HEK293T (cell line): Measurements from ENCODE around the gene SLC15A3.

Experiments used
- CTCF ChIA-PET: fragments of 350-600 bp; formaldehyde crosslinking; extraction: SDS; loops from one replicate; lab custom pipeline; 2021; ENCODE audit warnings: antibody characterized with exemption, inconsistent platforms; lab: Yijun Ruan, JAX
- POLR2A ChIA-PET: fragments of 350-600 bp; formaldehyde crosslinking; extraction: SDS; loops from one replicate; lab custom pipeline; 2020; ENCODE audit warnings: antibody characterized with exemption, inconsistent platforms; lab: Yijun Ruan, JAX
- DNase-seq: peaks from one replicate; pipeline ENCODE4 v3.0.0; 2012; ENCODE audit warnings: mixed read lengths; ENCODE audit errors: extremely low spot score
- ARNT ChIP-seq: fragments of 450-650 bp; IDR thresholded peaks from 2 replicates; pipeline ENCODE4 v1.6.1; 2017; ENCODE audit warnings: mild to moderate bottlenecking
- BHLHE40 ChIP-seq: fragments of 450-650 bp; IDR thresholded peaks from 2 replicates; pipeline ENCODE4 v1.6.1; 2016; ENCODE audit warnings: mild to moderate bottlenecking, moderate library complexity, borderline replicate concordance
- CTBP1 ChIP-seq: fragments of 450-650 bp; IDR thresholded peaks from 2 replicates; pipeline ENCODE4 v1.6.1; 2016; ENCODE audit warnings: borderline replicate concordance
- ELF4 ChIP-seq: fragments of 450-650 bp; IDR thresholded peaks from 2 replicates; pipeline ENCODE4 v1.6.1; 2017; ENCODE audit warnings: antibody characterized with exemption
- FOXA1 ChIP-seq: fragments of 450-650 bp; IDR thresholded peaks from 2 replicates; pipeline ENCODE4 v1.6.1; 2016; ENCODE audit warnings: mild to moderate bottlenecking
- FOXK2 ChIP-seq: fragments of 450-650 bp; IDR thresholded peaks from 2 replicates; pipeline ENCODE4 v1.6.1; 2016; ENCODE audit warnings: mild to moderate bottlenecking
- FOXM1 ChIP-seq: fragments of 450-650 bp; IDR thresholded peaks from 2 replicates; pipeline ENCODE4 v1.6.1; 2017; ENCODE audit warnings: mild to moderate bottlenecking, borderline replicate concordance
- HDGF ChIP-seq: fragments of 450-650 bp; IDR thresholded peaks from 2 replicates; pipeline ENCODE4 v1.6.1; 2017; ENCODE audit warnings: antibody characterized with exemption, borderline replicate concordance
- L3MBTL2 ChIP-seq: fragments of 450-650 bp; conservative IDR thresholded peaks from 2 replicates; pipeline ENCODE4 v1.6.1; 2016; ENCODE audit warnings: mild to moderate bottlenecking
- LEF1 ChIP-seq: fragments of 450-650 bp; IDR thresholded peaks from 2 replicates; pipeline ENCODE4 v1.6.1; 2017; ENCODE audit warnings: mild to moderate bottlenecking, borderline replicate concordance
- NFRKB ChIP-seq: fragments of 450-650 bp; IDR thresholded peaks from 2 replicates; pipeline ENCODE4 v1.6.1; 2016; ENCODE audit warnings: mild to moderate bottlenecking, moderate library complexity
- SP1 ChIP-seq: fragments of 450-650 bp; IDR thresholded peaks from 2 replicates; pipeline ENCODE4 v1.6.1; 2017
- SUZ12 ChIP-seq: fragments of 450-650 bp; IDR thresholded peaks from 2 replicates; pipeline ENCODE4 v1.6.1; 2016; ENCODE audit warnings: mild to moderate bottlenecking
- TARDBP ChIP-seq: fragments of 450-650 bp; IDR thresholded peaks from 2 replicates; pipeline ENCODE4 v1.6.1; 2016
- ZNF384 ChIP-seq: fragments of 450-650 bp; IDR thresholded peaks from 2 replicates; pipeline ENCODE4 v1.6.1; 2016
- TF ChIP-seq, protein P1 (sequence below): fragments of 450-650 bp; IDR thresholded peaks from 2 replicates; pipeline ENCODE4 v1.6.1; 2016

SLC15A3 gene

GRCh38 chr11:60947700-60948099 is 4.3 kb downstream of the SLC15A3 start:
- ChIA-PET CTCF (no interaction called here), POLR2A (no interaction called here)
- TF ChIP-seq FOXK2 = no peak
- TF ChIP-seq SUZ12 = no peak
- no peak for TF ChIP-seq LEF1
- TF ChIP-seq BHLHE40 = no peak
- no peak for DNase-seq

DNA sequence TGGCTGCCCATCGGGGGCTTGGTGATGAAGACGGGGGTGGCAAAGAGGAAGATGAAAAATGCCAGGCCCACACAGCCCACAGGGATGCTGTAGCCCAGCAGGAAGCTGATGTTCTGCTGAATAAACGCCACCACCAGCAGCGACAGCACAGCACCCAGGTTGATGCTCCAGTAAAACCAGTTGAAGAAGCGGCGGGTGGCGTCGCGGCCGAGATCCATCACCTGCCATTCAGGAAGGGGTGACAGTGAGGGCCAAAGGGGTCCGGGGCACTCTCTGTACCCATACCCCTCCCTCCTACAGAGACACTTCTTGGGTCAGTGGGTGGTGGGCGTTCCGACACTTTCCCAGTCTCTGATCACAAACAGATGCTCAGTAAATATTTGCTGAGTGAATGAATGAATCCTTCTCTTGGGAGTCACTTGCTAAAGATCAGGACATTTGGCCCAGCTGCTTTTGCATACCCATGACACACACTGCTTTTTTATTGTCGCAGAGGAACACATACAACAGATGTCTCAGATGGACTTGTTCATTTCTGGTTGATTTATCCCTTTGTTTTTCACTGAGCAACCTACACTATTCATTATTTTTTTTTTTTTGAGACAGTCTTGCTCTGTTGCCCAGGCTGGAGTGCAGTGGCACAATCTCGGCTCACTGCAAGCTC is 5.2 kb downstream of the SLC15A3 start:
- TF ChIP-seq LEF1 = no peak
- no peak for TF ChIP-seq ELF4
- TF ChIP-seq, protein P1, sequence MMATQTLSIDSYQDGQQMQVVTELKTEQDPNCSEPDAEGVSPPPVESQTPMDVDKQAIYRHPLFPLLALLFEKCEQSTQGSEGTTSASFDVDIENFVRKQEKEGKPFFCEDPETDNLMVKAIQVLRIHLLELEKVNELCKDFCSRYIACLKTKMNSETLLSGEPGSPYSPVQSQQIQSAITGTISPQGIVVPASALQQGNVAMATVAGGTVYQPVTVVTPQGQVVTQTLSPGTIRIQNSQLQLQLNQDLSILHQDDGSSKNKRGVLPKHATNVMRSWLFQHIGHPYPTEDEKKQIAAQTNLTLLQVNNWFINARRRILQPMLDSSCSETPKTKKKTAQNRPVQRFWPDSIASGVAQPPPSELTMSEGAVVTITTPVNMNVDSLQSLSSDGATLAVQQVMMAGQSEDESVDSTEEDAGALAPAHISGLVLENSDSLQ = no peak
- no peak for TF ChIP-seq TARDBP
- no peak for TF ChIP-seq BHLHE40
- no peak for TF ChIP-seq SUZ12
- no peak for TF ChIP-seq SP1
- no peak for TF ChIP-seq ARNT
- TF ChIP-seq FOXM1 = no peak
- no peak for TF ChIP-seq L3MBTL2
- TF ChIP-seq NFRKB = no peak
- no peak for TF ChIP-seq HDGF
- TF ChIP-seq ZNF384 = no peak
- TF ChIP-seq CTBP1 = no peak
- TF ChIP-seq FOXK2 = no peak
- no peak for TF ChIP-seq FOXA1
- DNase-seq = no peak
- ChIA-PET CTCF (no interaction called here), POLR2A (no interaction called here)

GRCh38 chr11:60945295-60945667 is 6.7 kb downstream of the SLC15A3 start:
- ChIA-PET POLR2A (no interaction called here), CTCF (interaction anchor here (0.5 kb wide), 1 partner anchor 97 kb away, joined by 3 read pairs; no protein-coding TSS in a partner anchor)
- TF ChIP-seq ARNT (no peak), BHLHE40 (no peak), ELF4 (no peak), SUZ12 (no peak), FOXK2 (no peak), NFRKB (no peak), L3MBTL2 (no peak), ZNF384 (no peak), LEF1 (no peak), HDGF (no peak), FOXA1 (no peak), TARDBP (no peak), CTBP1 (no peak), FOXM1 (no peak), SP1 (no peak)
- TF ChIP-seq, protein P1 = no peak
- DNase-seq = no peak

DNA sequence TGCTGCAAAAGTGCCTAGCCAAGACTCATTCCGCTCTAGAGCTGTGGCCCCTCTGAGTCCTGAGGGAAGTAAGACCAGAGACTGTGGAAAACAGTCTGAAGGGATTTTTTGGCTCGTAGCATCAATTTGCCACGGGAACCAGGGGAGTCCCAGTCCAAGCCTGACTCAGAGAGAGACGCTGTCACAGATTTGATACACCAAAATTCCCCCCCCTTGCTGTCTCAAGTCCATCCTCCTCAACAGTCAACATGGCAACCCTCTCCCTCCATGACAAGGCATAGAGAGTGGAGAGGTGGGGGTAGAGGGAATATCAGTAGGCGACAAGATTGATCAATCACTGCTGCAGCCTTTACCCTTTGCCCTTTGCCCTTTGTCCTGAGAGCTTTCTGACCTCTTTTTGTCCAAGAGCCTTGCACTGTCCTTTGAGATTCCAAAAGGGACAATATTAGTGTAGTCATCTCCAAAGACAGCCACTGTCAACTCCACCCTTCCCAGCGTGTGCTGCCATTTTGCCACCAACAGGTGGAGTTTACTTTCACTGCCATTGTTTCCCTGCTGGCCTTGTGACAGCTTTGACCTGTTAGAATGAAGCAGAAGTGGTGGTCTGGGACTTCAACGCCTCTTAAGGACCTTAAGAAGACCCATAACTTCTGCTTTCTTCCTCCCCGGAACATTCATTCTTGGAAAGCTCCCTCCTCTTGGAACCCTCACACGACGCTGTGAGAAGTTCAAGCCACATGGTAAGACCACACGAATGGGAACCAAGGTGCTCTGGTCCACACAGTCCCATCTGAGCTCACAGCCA is 7.3 kb downstream of the SLC15A3 start:
- ChIA-PET POLR2A (interaction anchor here (0.8 kb wide), 1 partner anchor 31 kb away, joined by 3 read pairs; the partner anchor contains the start of gene TMEM109), CTCF (no interaction called here)
- TF ChIP-seq FOXK2 (no peak), NFRKB (no peak), ZNF384 (no peak), TARDBP (no peak), LEF1 (no peak), ARNT (no peak), FOXA1 (no peak), FOXM1 (no peak)
- DNase-seq = peak; percentile 25

- no peak for TF ChIP-seq L3MBTL2
- POLR2A ChIA-PET = interaction anchor here (1.6 kb wide), 1 partner anchor 38 kb away, joined by 3 read pairs; no protein-coding TSS in a partner anchor
- no peak for DNase-seq
- CTCF ChIA-PET = no interaction called here
These were observed 8.9 kb downstream of the SLC15A3 start for GRCh38 chr11:60942970-60943565.

DNA sequence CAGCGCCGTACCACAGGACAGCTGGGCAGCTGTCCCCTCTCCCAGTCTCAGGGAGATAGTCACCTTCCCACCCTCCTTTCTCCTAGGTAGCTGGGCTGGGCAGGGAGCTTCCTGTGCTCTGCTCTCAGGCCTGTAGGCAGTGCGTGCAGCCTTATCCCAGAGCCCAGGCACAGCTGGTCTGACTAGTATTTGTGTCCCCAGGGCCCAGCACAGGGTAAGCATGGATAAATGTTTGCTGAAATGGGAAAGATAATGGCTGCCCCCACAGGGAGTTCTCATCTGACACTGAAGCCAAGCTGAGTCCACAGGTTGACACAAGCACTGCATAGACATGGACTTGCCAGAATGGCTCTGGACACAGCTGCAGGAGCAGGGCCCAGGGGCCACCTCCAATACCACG is 9.8 kb downstream of the SLC15A3 start:
- POLR2A ChIA-PET = interaction anchor here (1.6 kb wide), 1 partner anchor 37 kb away, joined by 3 read pairs; no protein-coding TSS in a partner anchor
- CTCF ChIA-PET = no interaction called here
- TF ChIP-seq FOXA1 (no peak), LEF1 (no peak), NFRKB (no peak), ZNF384 (no peak), FOXM1 (no peak), TARDBP (no peak), ARNT (no peak), FOXK2 (no peak), SUZ12 (no peak), BHLHE40 (no peak), ELF4 (no peak), CTBP1 (no peak), SP1 (no peak)
- no peak for DNase-seq
